HL-60 (cell line): ENCODE data around the gene CD4.

Source experiments
- CTCF ChIP-seq: IDR thresholded peaks from one replicate; pipeline ENCODE4 v1.5.1; 2011; ENCODE audit warnings: low read length, control low read depth, inconsistent platforms; ENCODE audit not compliant: insufficient read depth
- POLR2AphosphoS5 ChIP-seq: IDR thresholded peaks from 2 replicates; pipeline ENCODE4 v1.6.1; 2012; ENCODE audit warnings: low read depth
- TF ChIP-seq, protein P1 (sequence below): IDR thresholded peaks from 2 replicates; pipeline ENCODE4 v1.6.1; 2012; ENCODE audit warnings: low read depth; ENCODE audit not compliant: insufficient replicate concordance

DNA sequence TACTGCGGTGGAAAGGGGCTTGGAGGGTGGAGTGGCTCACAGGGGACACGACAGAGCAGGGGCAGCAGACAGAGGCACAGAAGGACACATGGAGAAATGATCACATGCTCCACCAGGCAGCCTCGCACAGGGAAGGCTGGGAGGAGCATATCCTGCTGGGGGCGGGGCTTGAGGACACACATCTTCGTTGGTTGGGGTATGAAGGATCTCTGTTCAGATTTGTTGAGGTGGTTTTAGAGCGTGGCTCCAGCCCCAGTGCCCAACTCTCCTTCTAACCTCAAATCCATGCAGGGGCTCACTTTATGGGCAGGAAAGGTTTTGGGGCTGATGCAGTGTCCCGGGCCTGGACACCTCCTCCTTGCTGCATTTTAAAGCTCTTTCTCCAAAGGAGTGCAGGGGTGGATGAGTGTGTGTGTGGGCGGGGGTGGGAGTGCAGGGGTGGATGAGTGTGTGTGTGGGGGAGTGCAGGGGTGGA, 38.1 kb downstream of the CD4 start:
- no peak for TF ChIP-seq CTCF
- TF ChIP-seq POLR2AphosphoS5, result no peak
- TF ChIP-seq, protein P1, sequence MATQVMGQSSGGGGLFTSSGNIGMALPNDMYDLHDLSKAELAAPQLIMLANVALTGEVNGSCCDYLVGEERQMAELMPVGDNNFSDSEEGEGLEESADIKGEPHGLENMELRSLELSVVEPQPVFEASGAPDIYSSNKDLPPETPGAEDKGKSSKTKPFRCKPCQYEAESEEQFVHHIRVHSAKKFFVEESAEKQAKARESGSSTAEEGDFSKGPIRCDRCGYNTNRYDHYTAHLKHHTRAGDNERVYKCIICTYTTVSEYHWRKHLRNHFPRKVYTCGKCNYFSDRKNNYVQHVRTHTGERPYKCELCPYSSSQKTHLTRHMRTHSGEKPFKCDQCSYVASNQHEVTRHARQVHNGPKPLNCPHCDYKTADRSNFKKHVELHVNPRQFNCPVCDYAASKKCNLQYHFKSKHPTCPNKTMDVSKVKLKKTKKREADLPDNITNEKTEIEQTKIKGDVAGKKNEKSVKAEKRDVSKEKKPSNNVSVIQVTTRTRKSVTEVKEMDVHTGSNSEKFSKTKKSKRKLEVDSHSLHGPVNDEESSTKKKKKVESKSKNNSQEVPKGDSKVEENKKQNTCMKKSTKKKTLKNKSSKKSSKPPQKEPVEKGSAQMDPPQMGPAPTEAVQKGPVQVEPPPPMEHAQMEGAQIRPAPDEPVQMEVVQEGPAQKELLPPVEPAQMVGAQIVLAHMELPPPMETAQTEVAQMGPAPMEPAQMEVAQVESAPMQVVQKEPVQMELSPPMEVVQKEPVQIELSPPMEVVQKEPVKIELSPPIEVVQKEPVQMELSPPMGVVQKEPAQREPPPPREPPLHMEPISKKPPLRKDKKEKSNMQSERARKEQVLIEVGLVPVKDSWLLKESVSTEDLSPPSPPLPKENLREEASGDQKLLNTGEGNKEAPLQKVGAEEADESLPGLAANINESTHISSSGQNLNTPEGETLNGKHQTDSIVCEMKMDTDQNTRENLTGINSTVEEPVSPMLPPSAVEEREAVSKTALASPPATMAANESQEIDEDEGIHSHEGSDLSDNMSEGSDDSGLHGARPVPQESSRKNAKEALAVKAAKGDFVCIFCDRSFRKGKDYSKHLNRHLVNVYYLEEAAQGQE, result no peak
